ENCODE measurements around the gene DDX53.

The DDX53 gene

DNA sequence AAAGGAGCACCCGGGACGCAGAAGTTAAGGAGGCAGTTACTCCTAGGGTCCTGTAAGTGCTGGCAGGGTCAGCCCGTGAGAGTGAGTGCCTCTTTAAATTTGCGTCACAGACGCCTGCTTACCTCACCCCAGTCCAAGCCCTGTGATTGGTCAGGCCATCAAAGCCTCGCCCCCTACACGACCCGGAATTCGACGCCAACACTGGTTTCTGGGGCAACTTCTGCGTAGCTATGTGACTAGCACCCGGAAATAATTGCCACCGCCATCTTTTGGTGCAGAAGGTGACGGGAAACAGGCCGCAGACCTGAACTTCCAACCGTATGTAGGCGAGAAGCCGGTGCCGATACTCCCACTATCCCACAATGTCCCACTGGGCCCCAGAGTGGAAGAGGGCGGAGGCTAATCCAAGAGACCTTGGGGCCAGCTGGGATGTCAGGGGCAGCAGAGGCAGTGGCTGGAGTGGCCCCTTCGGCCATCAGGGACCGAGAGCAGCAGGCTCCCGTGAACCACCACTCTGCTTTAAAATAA, at the start of gene DDX53:
Gene DDX53 (plus strand): TSS at position 265 of the 528 bp plus-strand sequence. CDS start 98 bp downstream, at position 363.
- DNase-seq, result no peak

- DNase-seq, result no peak
Measured at GRCh38 chrX:22950269-22951266, 49.2 kb upstream of the DDX53 start.

- DNase-seq, result no peak
Measured at GRCh38 chrX:22952010-22952409, 47.8 kb upstream of the DDX53 start.

DNA sequence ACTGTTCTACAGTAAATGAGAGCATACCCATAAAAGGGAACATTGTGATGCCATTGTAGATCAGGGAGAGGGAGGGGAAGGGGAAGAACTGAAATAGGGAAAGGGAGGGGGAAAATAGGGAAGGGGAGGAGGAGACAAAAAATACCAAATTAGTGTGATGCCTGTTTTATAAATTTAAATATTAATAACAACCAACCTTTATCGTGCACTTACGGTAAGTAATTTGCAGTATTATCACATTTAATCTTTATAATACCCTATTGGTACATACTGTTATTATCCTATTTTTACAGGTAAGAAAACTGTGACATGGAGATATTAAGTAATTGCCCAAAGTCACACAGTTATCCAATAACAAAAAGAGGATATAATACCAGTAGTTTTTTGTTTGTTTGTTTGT, 41.5 kb upstream of the DDX53 start:
- DNase-seq, result no peak

DNA sequence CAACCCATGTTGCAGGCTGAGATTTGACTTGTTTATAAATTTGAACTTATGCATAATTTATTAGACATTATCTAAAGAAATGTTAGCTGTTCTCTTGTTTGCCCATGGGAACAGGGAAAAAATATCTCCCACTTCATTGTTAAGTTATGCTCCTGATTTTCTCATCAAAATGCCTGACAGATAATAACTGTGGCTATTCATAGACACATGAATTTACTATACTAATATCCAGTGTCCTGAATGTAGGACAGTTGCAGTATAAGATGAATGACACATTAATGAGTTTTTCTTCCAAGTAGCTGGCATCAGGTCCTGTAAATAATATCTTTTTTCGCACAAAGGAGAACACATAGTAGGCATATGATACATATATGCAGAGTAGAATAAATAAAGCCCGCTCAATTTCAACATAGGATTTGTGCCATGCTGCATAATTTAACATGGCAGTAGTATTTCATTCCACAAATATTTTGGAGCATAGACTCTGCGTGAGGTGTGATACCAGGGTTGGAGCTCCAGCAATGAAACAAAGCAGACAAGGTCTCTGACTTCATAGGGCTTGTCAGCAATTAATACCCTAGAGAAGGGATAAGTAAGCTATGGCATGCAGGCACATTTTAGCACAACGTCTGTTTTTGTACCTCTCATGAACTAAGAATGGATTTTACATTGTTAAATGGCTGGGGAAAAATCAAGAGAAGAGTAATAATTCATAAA, 40.4 kb upstream of the DDX53 start:
- DNase-seq, result no peak

DNA sequence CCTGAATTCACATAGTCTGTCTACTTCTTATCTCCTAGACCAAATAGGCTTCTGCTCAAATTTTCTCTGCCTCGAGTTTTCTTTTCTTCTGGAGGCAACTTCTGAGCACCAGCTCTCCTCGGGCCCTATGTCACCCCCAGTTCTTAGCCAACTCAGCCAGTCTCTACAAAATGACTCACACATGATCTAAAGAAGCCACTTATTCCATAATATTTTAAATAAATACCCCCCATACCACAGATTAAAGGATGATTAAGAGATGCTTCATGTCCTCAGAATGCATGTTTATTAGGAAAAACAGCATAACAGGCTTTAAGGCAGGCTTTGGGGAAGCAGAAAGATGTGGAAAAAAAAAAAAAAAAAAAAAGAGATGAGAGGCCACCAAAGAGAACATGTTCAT, 36.6 kb upstream of the DDX53 start:
- no peak for DNase-seq

GRCh38 chrX:22968494-22968893, 31.3 kb upstream of the DDX53 start:
- no peak for DNase-seq

DNA sequence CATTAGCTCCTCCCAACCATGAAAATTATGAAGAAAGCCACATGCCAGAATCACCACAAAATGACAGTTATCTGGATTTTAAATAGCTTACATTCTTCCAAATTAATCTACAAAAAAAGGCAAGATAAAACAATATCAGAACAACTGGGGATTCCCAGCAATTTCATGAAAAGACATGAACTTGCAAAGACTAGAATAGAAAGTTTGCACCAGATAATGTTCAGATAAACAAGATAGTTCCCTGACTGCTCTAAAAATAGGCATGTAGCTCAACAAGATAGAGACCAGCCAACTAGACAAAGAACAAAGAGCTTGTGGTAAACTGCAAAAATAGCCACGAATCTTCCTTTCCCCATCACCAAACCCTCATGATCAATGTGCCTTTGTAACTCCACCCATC, 30.3 kb upstream of the DDX53 start:
- DNase-seq, result no peak

DNA sequence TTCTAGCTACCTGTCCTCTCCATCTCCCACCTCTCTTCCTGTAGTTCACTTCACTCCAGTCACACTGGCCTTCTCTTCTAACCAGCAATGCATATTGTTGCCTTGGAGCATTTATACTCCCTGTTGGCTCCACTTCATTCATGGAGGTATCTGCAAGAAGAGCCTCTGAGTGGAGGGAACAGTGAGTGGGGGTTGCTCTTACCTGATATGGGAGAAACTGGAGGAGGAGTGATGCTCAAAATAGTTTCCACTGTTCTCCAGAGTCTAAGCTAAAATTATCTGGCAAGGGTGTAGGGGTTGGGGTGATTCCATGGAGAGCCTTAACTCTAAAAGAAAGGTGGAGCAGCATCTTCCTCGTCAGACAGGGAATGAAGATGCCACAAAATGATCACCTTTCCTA, 28.9 kb upstream of the DDX53 start:
- DNase-seq, result no peak

GRCh38 chrX:22974616-22975015, 25.1 kb upstream of the DDX53 start:
- no peak for DNase-seq

GRCh38 chrX:22975786-22976185, 24.0 kb upstream of the DDX53 start:
- DNase-seq, result no peak

- DNase-seq, result no peak
Measured at GRCh38 chrX:22985958-22986357, 13.8 kb upstream of the DDX53 start.

DNA sequence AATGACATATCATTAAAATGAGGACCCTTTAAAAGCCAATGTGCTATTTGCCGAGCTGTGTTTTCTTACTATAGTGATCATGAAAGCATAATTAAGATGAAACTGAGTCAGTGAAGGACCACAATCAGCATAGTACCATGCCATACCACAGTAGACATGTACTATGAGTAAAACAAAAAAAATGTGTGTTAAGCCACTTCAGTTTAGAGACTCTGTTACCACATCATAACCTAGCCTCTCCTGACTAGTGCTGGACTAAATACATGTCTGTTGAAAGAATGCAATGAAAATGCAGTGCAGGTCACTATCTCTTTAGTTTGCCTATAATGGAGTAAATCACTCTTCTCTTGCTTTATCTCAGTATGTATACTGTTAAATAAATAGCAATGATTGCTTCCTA, 12.3 kb upstream of the DDX53 start:
- DNase-seq, result no peak

GRCh38 chrX:23003116-23003515, 3.4 kb downstream of the DDX53 start:
- DNase-seq, result no peak

DNA sequence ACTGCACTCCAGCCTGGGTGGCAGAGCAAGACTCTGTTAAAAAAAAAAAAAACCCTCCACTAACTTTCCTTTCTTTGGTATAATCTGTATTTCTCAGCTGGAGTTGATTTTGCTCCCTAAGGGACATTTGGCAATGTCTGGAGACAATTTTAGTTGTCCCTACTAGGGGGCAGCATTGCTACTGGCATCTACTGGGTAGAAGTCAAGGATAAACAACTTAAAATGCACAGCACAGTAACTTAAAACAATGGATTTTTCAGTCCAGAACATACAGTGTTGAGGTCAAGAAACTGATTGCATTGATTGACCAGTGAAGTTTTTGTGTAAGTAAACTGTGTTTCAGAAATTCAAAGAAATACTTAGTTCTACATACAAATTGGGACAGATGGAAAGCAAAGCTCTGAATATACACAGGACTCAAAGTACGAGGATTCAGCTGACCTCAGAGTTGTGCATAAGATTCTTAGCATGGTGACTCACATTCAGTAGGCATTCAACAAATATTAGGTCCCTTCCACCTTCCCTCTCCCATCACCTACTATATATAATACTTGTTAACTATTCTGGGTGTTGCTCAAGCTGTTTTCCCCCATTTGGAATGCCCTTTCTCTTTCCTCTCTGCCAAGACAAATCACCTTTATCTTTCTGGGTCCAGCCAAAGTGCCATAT, 8.8 kb downstream of the DDX53 start:
- no peak for DNase-seq

DNA sequence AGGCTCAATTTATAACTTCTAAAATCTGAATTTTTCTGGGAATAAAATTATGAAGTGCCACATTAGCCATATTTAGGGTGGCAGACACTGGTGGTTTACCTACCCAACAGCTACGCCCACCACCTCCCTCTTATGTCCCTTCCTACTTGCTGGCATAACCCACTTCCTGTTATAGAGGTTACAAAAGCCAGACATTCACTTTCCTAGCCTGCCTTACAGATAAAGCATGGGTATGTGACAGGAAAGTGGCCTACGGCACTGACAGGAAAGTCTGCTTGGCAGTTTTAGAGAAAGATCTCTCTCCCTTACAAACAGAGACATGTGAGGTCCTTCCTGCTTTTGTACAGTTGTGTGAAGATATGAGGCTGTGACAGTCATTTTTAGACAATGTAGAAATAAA, 12.4 kb downstream of the DDX53 start:
- DNase-seq, result no peak

DNA sequence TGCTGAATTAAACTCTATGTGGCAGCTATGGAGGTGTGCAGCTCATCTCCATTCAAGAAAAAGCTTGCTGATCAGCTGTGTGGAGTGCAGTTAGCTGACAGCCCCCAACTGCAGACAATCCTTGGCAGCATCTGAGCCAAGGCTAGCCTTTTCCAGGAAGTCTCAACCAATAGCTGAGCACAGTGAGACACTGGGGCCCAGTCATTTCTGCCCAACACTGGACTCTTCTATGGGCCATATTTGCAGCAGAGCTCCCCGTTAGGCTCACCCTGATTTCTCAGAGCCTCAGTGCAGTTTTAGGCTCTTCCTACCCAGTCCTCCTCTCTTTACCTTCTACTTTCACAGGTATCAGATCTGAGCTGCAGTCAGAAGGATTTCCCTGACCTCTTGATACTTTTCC, 12.9 kb downstream of the DDX53 start:
- DNase-seq, result no peak

DNA sequence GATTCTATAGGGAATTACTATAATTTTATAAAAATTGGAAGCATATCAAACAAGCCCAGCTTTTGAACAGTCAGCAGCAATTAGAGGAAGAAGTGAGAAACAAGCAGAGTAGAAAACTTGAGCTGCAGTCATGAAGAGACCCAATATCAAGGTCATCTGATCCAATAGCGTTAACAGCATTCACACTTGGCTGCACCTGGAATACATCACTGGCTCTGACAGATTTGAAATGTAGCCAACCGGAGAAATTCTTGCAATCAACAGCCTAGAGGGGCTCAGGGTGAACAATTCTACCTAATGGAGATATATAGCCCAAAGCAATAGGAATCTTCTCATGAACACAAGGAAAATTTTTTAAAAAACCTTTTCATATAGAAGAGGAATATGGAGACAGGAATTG, 13.6 kb downstream of the DDX53 start:
- DNase-seq, result no peak

GRCh38 chrX:23031600-23031999, 31.8 kb downstream of the DDX53 start:
- no peak for DNase-seq

DNA sequence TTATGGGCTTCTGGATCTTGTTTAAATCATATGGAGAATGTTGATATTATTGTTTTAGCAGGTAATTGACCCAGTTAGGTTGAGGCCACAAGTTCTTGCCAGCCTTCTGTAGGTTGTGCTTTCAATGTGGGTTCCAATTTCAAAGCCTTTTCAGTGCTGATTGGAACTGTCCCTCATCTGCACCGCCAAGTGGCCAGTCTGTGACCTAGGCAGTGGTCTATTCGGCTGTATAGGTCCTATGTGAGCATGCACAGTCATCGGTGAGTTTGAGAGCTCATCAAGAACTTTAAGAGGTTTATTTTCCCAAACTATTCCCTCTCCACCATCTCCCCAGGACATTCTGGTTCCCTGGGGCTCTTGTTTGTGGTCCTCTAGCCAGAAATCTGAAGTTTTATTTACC, 35.7 kb downstream of the DDX53 start:
- no peak for DNase-seq

- DNase-seq, result no peak
Measured at GRCh38 chrX:23046443-23046842, 46.7 kb downstream of the DDX53 start.

DNA sequence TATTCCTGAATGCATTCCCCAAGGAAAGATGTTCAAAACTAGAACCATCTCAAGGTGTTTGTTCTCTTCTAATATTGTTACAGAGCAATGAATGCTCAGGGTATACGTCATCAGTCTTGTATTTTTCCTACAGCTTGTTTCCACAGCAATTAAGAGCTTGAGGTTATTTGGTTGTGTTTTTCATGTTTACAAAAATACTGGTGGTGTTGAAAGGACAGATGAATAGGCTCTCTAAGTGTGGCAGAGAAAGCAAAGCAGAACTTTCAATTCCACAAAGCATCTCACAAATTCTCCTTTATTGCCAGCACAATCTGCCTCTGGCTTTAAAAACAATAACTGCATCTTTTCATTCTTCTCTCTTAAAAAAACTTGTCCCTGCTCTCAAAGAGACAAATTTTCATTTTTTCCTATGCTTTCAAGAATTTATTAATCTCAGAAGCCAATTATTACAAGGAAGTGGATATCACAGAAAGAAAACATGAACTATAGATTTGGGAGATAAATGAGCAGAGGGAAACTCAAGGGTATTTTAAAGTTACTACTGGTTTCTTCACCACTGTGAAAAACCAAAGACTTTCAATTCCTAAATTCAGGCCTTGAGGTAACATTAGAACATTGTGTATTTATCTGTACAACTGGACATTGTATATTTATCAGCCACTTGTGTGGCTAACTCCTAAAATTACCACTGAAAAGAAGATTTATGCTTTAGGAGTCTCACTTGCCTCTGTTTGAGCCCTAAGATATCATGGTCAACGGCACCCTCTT, 49.2 kb downstream of the DDX53 start:
- no peak for DNase-seq

GRCh38 chrX:23052324-23052723, 52.6 kb downstream of the DDX53 start:
- no peak for DNase-seq

Measured in NCI-H1105 (cell line).